ENCODE measurements around the gene TTN.

The TTN gene

DNA sequence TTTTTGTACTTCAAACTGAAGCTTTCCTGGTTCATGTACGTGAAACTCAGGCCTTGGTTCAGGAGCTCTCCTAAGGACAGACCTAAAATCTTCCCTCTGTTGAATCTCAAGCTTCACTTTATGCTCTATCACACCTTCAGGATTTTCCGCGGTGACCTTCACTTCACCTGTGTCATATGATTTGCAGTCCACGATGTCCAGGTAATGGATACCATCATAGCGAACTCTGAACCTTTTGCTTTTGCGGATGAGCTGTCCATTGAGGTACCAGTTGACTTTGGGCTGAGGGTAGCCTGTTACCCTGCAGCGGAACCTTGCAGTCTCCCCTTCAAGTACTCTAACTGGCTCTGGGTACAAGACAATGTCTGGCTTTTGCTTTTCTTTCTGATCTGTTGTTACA, 31.2 kb downstream of the TTN start:
- TF ChIP-seq, protein P1, sequence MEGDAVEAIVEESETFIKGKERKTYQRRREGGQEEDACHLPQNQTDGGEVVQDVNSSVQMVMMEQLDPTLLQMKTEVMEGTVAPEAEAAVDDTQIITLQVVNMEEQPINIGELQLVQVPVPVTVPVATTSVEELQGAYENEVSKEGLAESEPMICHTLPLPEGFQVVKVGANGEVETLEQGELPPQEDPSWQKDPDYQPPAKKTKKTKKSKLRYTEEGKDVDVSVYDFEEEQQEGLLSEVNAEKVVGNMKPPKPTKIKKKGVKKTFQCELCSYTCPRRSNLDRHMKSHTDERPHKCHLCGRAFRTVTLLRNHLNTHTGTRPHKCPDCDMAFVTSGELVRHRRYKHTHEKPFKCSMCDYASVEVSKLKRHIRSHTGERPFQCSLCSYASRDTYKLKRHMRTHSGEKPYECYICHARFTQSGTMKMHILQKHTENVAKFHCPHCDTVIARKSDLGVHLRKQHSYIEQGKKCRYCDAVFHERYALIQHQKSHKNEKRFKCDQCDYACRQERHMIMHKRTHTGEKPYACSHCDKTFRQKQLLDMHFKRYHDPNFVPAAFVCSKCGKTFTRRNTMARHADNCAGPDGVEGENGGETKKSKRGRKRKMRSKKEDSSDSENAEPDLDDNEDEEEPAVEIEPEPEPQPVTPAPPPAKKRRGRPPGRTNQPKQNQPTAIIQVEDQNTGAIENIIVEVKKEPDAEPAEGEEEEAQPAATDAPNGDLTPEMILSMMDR (IDR thresholded peaks at IDR 0.05; ENCODE audit: control extremely low read depth, extremely low read depth, low read depth, missing control alignments), result no peak
- ChIA-PET POLR2A (no interaction called here), CTCF (interaction anchor here (1.2 to 1.6 kb wide), 4 partner anchors 9 to 25 kb away, joined by 3 to 7 read pairs (median 4); no protein-coding TSS in a partner anchor)
- DNase-seq (ENCODE audit: extremely low spot score), result no peak

DNA sequence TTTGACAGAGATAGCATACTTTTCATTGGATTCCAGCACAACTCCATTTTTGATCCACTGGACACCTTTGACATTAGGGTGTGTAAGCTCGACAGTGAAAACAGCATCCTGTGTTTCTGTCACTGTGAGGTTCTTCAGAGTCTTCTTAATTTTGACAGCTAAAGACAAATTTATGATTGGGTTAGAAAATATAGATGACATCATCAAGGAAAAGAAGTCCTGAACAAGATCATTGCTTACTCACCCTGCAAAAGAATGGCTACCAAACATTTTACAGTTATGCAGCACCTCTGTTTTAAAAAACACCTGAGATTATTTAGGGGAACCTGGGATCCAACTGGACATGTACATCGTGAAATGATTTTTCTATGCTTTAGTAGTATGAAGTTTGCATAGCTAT, 36.7 kb downstream of the TTN start:
- POLR2A ChIA-PET, result no interaction called here
- TF ChIP-seq, protein P1 (IDR thresholded peaks at IDR 0.05; ENCODE audit: control extremely low read depth, extremely low read depth, low read depth, missing control alignments), result no peak
- CTCF ChIA-PET, result interaction anchor here (1.2 to 1.6 kb wide), 2 partner anchors 8 to 9 kb away, joined by 4 to 7 read pairs; no protein-coding TSS in a partner anchor
- no peak for DNase-seq (ENCODE audit: extremely low spot score)

DNA sequence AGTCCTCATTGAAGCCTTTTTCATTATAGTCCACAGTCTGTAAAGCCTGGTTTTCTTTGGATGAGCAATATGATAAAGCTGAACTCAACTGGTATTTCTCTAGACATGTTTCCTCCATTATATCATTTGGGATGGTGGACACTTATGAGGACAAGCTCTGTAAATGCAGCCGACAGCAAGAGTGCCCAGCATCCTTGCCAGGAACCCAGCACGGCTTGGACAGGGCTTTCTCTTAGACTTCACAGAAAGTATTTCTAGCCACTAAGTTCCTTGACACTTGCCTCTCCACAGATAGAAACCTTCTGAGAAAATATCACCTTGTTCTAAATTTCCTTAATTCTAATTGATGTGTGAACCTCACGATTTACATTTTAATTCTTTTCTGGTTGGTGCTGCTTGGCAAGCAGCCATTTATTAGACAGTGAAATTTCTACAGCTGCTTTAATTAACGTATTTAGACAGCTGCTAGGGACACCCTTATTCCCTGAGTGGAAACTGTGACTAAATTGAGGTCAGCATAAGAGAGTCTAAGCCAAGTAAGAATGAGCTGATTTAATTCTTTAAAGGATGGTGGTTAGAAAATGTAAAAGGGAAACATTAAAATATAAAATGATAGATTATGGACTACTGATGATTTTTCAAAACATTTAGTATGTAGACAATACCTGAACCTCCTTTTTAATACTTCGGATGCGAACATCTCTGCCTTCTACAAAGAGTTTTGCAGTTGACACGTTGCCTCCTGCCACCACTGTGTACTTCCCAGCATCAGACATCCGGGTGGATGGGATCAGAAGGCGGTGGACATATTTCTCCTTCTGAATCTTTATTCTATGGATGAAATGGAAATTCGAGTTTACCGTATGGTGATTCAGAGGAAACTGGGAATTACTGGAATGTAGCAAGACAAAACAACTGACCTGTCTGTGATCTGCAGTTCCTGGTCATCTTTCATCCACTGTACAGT, 39.8 kb downstream of the TTN start:
- DNase-seq (ENCODE audit: extremely low spot score), result no peak
- CTCF ChIA-PET, result interaction anchor here (1.0 to 2.6 kb wide), 3 partner anchors 8 to 27 kb away, joined by 3 to 10 read pairs (median 3); no protein-coding TSS in a partner anchor
- POLR2A ChIA-PET, result no interaction called here
- TF ChIP-seq, protein P1 (IDR thresholded peaks at IDR 0.05; ENCODE audit: control extremely low read depth, extremely low read depth, low read depth, missing control alignments), result no peak

DNA sequence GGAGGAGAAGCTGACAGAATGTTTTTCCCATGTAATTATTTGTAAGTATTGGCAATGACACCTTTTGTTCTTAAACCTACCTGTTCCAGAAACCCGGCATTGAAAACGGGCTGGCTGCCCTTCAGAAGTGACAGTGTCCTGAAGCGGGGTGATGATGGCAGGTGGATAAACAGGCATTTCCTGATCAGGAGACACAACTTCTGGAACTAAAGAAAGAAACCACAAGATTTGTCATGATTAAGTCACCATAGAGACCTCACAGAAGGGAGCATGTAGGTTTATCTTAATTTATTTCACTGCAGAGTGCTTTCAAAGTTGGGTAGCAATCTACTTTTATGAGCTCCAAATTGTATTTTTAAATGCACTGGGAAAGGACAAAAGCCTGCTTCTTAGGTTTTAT, 43.1 kb downstream of the TTN start:
- CTCF ChIA-PET, result interaction anchor here (0.9 to 2.0 kb wide), 6 partner anchors 8 to 365 kb away, joined by 3 to 5 read pairs (median 4); no protein-coding TSS in a partner anchor
- POLR2A ChIA-PET, result no interaction called here

DNA sequence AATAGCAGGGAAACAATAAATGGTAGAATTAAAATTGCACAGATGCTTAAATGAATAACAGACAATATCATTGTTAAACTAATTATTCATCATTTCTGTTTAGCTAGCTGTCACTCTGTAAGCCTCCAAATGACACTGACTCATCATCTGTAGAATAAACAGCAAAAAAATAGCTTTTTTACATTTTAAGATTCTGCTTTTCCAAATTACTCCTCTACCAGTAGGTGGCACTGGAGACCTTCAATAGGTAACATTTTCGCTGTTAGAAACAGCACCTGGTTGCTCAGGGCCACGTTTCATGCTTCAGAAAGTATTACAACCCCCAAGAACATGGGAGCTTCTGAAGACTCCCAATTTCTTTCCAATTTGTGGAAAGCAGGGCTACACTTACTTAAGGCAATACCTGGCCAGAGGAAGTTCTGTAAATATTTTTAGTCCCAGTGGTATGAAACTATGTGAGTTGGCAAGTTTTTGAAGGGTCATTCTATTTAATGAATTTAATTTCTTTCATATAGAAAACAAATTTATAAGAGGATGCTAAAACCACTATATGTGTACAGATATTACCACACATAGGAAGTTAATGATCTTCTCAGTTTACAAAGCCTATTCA, 45.4 kb downstream of the TTN start:
- DNase-seq (ENCODE audit: extremely low spot score), result peak; percentile 25
- ChIA-PET POLR2A (no interaction called here), CTCF (interaction anchor here (0.6 to 2.4 kb wide), 33 partner anchors 8 to 987 kb away, joined by 3 to 15 read pairs (median 4); no protein-coding TSS in a partner anchor)
- TF ChIP-seq, protein P1 (IDR thresholded peaks at IDR 0.05; ENCODE audit: control extremely low read depth, extremely low read depth, low read depth, missing control alignments), result peak; percentile 55

More for the DNA sequence above, 43.1 kb downstream of the TTN start:
- TF ChIP-seq, protein P1 (IDR thresholded peaks at IDR 0.05; ENCODE audit: control extremely low read depth, extremely low read depth, low read depth, missing control alignments), result no peak
- no peak for DNase-seq (ENCODE audit: extremely low spot score)

DNA sequence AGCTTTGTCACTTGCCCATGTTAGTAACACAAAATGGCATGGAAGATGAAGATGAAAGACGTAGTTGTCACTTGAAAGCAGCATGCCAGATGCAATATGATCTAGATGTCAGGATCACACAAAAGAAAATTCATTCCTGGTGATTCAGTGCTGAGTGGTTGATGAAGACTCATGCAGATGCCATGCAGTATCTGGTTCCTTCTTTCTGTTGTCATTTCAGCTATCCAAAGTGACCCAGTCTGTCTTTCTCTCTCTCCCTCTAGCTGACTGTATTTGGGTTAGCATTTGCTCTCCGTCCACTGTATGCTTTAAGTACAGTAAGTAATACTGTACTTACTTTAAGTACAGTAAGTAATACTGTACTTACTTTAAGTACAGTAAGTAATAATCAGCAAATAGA, 50.4 kb downstream of the TTN start:
- DNase-seq (ENCODE audit: extremely low spot score), result no peak
- TF ChIP-seq, protein P1 (IDR thresholded peaks at IDR 0.05; ENCODE audit: control extremely low read depth, extremely low read depth, low read depth, missing control alignments), result no peak
- CTCF ChIA-PET, result interaction anchor here (0.7 to 1.0 kb wide), 2 partner anchors 10 to 12 kb away, joined by 3 read pairs; no protein-coding TSS in a partner anchor
- POLR2A ChIA-PET, result no interaction called here
